Coronary artery (tissue), 2 donors: Measurements from ENCODE around the gene WWC1.

Experiments used
- DNase-seq: peaks from one replicate; pipeline ENCODE4 v3.0.0-alpha.2; 2017; ENCODE audit warnings: low spot score
- H3K27ac ChIP-seq, 2 donors: fragments of 200-600 bp; sonication (generic); one replicate each; pipeline ENCODE4 v1.5.1; 2016 to 2019
- H3K4me3 ChIP-seq: fragments of 200-600 bp; sonication (generic); 2 replicates; pipeline ENCODE4 v1.5.1; 2016; ENCODE audit warnings: mild to moderate bottlenecking, moderate library complexity
- CTCF ChIP-seq: fragments of 200-600 bp; sonication (generic); IDR thresholded peaks from one replicate; pipeline ENCODE4 v1.5.1; 2019; ENCODE audit warnings: antibody characterized with exemption

Gene WWC1

GRCh38 chr5:168287362-168287761, 4.1 kb upstream of the WWC1 start:
- DNase-seq = no peak
- Histone ChIP-seq H3K27ac (no peak overlapping the region), H3K4me3 (no peak overlapping the region)
- no peak for TF ChIP-seq CTCF

- Histone ChIP-seq H3K4me3 (no peak overlapping the region), H3K27ac (no peak overlapping the region)
- no peak for DNase-seq
- TF ChIP-seq CTCF = no peak
These were observed 2.8 kb upstream of the WWC1 start for GRCh38 chr5:168288349-168289245.

- H3K4me3 ChIP-seq = peak overlapping the region; percentile 69
- no peak for DNase-seq
- TF ChIP-seq CTCF = no peak
- no peak overlapping the region for H3K27ac ChIP-seq
These were observed 523 bp upstream of the WWC1 start for GRCh38 chr5:168290902-168291341.

- peak overlapping the region; percentile 69 for H3K4me3 ChIP-seq
- TF ChIP-seq CTCF = no peak
- no peak overlapping the region for H3K27ac ChIP-seq
- no peak for DNase-seq
These were observed 730 bp downstream of the WWC1 start for GRCh38 chr5:168291964-168292785.

GRCh38 chr5:168292786-168293696, 1.6 kb downstream of the WWC1 start:
- DNase-seq = no peak
- H3K27ac ChIP-seq = no peak overlapping the region
- H3K4me3 ChIP-seq = peak overlapping the region; percentile 69
- TF ChIP-seq CTCF = no peak

GRCh38 chr5:168295574-168296201, 4.2 kb downstream of the WWC1 start:
- no peak for TF ChIP-seq CTCF
- Histone ChIP-seq H3K4me3 (no peak overlapping the region), H3K27ac (no peak overlapping the region)
- DNase-seq = no peak
